Activated CD4-positive, alpha-beta T cell treated with anti-CD3 and anti-CD28 coated beads, Interleukin-2, amount 50 U/mL, for 24 hours (primary cell): ENCODE results near the gene SLC35G6.

Experiments used
- DNase-seq, 2 donors: peaks; one replicate each; pipeline ENCODE4 v3.0.0-alpha.2; 2020; ENCODE audit warnings: low read depth in 1 of 2, low spot score in 1 of 2

SLC35G6 gene

DNA sequence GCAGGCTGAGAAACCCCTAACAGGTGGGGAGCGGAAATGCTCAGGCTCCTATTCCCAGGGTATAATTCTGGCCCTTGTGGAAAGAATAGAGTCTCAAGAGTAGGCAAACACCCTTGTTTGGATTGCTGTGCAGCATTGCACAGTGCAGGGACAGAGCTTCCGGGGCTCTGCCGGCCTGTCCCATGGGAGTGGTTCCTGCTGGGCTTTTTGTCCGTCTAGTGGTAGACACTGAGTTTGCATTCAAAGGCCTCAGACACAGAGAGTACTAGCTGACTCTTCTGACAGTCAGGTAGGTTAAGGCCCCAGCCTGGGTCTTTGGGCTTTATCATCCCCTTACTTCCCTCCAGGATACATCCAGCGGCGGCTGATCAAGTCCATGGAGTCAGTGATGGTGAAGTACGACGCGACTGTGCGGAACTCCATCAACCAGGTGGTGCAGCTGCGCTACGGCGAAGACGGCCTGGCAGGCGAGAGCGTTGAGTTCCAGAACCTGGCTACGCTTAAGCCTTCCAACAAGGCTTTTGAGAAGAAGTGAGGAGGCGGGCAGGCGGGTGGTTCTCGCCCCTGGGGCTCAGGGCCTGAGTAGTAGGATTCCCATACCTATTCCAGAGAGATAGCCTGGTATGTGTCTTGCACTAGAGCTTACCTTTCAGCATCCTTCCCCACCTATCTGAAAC lies 21.1 kb downstream of the SLC35G6 start:
- DNase-seq = no peak

DNA sequence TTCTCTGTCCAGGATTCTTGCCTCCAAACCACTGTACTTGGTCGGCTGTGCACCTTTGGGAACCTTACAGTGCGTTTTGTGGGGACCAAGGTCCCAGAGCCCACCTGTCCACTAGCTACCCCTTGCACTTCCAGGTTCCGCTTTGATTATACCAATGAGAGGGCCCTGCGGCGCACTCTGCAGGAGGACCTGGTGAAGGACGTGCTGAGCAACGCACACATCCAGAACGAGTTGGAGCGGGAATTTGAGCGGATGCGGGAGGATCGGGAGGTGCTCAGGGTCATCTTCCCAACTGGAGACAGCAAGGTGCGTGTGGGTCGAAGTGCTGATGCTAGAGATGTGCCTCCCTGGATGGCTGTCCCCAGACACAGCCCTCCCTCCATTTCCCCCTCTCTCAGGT lies 21.7 kb downstream of the SLC35G6 start:
- no peak for DNase-seq

DNA sequence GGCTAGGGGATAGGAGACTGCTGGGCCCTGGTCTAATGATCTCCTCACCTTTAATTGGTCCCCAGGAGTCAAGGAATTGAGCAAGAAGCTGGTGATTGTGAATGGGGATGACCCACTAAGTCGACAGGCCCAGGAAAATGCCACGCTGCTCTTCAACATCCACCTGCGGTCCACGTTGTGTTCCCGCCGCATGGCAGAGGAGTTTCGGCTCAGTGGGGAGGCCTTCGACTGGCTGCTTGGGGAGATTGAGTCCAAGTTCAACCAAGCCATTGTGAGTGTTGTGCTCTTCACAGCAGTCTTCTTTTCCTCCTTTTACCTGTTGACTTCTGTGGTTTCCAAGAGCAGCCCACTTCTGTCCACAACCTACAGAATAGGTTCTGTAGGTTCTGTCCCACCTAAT lies 22.3 kb downstream of the SLC35G6 start:
- DNase-seq = no peak

DNA sequence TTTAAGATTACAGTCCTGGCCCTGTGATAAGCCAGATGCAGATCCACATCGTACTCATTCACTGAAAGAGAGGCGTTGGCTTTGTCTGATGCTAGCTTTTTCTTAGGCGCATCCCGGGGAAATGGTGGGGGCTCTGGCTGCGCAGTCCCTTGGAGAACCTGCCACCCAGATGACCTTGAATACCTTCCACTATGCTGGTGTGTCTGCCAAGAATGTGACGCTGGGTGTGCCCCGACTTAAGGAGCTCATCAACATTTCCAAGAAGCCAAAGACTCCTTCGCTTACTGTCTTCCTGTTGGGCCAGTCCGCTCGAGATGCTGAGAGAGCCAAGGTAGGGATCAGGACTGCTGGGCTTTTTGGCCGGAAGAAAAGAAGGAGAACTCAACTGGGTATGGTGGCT lies 26.9 kb downstream of the SLC35G6 start:
- DNase-seq = no peak

- no peak for DNase-seq
Observed at GRCh38 chr17:7508846-7509245, 27.6 kb downstream of the SLC35G6 start.

DNA sequence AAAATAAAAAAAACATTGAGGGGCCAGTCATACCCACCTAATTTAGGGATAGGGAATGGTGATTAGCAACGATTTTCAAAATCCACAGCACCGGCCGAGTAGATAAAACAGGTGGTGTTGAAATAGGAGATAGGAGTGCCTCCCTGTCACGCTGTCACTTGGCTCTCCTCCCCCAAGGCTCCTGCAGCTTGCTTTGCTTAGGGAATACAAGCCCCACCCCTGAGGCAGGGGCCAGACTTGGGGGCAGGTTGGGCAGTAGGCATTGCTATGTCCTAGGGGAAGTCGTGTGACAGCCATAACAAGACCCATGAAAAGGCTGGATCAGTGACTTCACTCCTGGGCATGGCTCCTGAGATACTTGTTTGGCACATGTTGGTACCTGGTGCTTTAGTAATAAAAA lies 28.7 kb downstream of the SLC35G6 start:
- no peak for DNase-seq

- no peak for DNase-seq
Observed at GRCh38 chr17:7511108-7511507, 29.9 kb downstream of the SLC35G6 start.

DNA sequence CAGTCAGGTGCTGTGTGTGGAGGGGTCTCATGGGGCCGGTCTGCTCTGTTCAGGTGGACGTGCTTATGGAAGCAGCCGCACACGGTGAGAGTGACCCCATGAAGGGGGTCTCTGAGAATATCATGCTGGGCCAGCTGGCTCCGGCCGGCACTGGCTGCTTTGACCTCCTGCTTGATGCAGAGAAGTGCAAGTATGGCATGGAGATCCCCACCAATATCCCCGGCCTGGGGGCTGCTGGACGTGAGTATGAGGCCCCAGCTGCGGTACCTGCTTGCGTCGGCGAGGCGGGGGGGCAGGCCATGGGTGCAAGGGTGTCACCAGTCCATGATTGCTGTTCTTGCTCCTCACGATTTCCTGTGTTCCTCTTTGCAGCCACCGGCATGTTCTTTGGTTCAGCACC lies 30.9 kb downstream of the SLC35G6 start:
- DNase-seq = no peak

DNA sequence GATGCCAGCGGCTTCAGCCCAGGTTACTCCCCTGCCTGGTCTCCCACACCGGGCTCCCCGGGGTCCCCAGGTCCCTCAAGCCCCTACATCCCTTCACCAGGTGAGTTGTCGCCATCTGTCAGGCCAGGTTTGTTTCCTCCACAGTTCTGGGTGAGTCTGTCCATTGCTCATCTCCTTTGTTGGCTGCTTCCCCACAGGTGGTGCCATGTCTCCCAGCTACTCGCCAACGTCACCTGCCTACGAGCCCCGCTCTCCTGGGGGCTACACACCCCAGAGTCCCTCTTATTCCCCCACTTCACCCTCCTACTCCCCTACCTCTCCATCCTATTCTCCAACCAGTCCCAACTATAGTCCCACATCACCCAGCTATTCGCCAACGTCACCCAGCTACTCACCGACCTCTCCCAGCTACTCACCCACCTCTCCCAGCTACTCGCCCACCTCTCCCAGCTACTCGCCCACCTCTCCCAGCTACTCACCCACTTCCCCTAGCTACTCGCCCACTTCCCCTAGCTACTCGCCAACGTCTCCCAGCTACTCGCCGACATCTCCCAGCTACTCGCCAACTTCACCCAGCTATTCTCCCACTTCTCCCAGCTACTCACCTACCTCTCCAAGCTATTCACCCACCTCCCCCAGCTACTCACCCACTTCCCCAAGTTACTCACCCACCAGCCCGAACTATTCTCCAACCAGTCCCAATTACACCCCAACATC lies 31.7 kb downstream of the SLC35G6 start:
- no peak for DNase-seq

- DNase-seq = no peak
Observed at GRCh38 chr17:7513850-7514419, 32.7 kb downstream of the SLC35G6 start.

- DNase-seq = no peak
Observed at GRCh38 chr17:7515911-7516610, 34.8 kb downstream of the SLC35G6 start.

- peak; percentile 21 to 34 for DNase-seq
Observed at GRCh38 chr17:7523033-7523432, 41.8 kb downstream of the SLC35G6 start.

DNA sequence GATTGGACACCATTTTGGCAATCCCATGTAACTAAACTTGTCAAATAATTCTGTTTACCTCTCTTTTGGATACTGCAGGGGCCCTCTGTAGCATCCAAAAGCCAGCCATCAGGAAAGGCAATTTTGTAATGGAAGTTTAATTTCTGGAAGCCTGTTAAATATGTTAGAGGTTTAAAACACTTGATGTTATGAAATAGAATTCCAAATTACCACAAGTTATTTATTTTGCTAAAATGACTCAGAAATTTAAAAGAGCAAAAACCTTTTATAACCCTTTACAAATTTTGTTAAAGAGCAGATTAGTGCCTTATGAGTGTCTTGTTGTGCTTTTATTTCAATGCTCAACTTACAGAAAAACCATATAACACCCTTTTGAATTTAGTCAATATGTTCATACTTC lies 47.6 kb downstream of the SLC35G6 start:
- no peak for DNase-seq

DNA sequence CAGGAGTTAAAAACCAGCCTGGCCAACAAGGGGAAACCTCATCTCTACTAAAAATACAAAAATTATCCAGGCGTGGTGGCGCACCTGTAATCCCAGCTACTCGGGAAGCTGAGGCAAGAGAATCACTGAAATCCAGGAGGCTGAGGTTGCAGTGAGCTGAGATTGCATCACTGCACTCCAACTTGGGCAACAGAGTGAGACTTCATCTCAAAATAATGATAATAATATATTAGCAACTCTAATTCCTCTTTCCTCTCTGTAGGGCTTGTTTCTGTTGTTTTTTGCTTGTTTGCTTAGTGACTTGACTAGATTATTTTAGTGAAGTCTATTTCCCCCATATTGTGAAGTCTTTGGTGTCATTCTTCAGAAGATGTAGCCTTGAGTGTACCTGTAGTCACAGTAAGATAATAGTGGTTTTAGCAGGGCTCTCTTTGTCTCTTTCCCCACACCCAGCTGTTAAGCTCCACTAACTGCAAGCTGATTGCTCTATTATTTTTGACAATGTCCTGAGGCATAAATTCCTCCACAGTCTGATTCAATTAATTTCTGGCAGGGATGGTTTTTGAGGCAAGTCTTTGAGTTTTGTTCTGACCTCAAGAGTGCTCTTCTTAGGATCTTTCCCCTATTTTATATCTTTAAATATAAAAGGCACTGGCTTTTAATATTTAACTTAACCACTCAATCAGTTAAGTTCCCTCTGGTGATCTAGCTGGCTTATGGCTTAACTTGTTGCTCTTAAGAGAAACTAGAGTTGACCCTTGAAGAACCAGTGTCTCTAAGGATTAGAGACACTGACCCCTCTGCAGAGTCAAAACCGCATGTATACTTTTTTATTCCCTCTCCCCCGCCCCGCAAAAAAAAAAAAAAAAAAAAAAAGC lies 49.0 kb downstream of the SLC35G6 start:
- no peak for DNase-seq
